Neural progenitor cell (in vitro differentiated cells): Measurements from ENCODE around the gene BCAS3.

Source experiments
- EZH2 ChIP-seq: fragments of 200-600 bp; sonication (generic); IDR thresholded peaks from 2 replicates; pipeline ENCODE4 v1.6.1; 2017; ENCODE audit warnings: antibody characterized with exemption, mild to moderate bottlenecking, moderate library complexity
- EZH2phosphoT487 ChIP-seq: fragments of 200-600 bp; sonication (generic); IDR thresholded peaks from 2 replicates; pipeline ENCODE4 v1.6.1; 2017; ENCODE audit warnings: antibody characterized with exemption
- TF ChIP-seq, protein P1 (sequence below): fragments of 200-600 bp; sonication (generic); IDR thresholded peaks from 2 replicates; pipeline ENCODE4 v1.5.1; 2017; ENCODE audit warnings: antibody characterized with exemption, mild to moderate bottlenecking

DNA sequence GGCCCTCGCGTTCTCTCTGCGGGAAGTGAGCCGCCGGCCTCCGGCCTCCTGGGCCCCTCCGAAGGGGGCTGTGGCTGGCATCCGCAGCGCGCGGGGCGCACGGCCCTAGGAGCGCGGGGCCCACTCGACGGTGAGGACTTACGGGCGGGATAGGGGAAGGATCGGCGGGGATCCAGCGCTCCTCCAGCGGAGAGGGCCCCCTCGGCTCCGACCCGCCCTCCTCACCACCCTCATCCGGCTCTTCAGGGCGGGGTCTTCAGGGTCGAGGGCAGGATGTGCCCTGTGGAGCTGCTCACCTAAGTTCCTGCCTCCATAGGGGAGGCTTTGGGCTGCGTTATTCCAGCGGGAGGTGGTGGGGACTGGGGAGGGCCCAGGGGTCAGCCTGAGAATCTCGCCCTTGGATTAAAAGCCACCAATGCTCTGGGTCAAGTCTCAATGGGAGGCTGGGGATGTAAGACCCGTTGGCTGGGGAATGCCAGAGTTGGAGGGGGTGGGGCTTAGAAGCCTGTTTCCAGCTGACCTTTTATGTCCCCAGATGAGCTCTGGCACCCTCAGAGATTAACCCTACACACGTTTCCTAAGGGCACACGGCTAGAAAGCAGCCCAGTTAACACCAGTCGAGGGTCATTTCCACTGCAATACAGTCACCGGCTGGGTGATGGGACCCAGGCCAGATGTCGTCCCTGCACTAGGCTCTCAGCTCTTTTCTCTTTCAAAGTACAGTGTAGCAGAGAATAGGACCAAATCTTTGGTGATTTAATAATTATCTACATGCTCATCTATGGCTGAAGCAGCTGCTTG, 735.4 kb downstream of the BCAS3 start:
- TF ChIP-seq, protein P1, sequence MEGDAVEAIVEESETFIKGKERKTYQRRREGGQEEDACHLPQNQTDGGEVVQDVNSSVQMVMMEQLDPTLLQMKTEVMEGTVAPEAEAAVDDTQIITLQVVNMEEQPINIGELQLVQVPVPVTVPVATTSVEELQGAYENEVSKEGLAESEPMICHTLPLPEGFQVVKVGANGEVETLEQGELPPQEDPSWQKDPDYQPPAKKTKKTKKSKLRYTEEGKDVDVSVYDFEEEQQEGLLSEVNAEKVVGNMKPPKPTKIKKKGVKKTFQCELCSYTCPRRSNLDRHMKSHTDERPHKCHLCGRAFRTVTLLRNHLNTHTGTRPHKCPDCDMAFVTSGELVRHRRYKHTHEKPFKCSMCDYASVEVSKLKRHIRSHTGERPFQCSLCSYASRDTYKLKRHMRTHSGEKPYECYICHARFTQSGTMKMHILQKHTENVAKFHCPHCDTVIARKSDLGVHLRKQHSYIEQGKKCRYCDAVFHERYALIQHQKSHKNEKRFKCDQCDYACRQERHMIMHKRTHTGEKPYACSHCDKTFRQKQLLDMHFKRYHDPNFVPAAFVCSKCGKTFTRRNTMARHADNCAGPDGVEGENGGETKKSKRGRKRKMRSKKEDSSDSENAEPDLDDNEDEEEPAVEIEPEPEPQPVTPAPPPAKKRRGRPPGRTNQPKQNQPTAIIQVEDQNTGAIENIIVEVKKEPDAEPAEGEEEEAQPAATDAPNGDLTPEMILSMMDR, result no peak
- TF ChIP-seq EZH2phosphoT487, result no peak
- peak; percentile 71 for TF ChIP-seq EZH2
